ENCODE measurements around the gene IRF2BP1. TPM values are rescaled to one million over a fixed set of nuclear protein-coding genes. Genes with fewer than 3 reads are reported as not detected.

The IRF2BP1 gene
- total and polyA plus RNA-seq, 2 of the 13 experiments (the other 11 are each of a cell fraction or from before 2014, with no cell fraction given) = 4.3 to 14.3 TPM

- TF ChIP-seq ZZZ3 (CRISPR knock-in tag; IDR thresholded peaks at IDR 0.05; ENCODE audit: borderline replicate concordance) (no peak), ZNF557 (CRISPR knock-in tag; IDR thresholded peaks at IDR 0.05) (no peak), ZNF660 (CRISPR knock-in tag; IDR thresholded peaks at IDR 0.05; ENCODE audit: borderline replicate concordance, low read depth) (no peak), ZNF615 (CRISPR knock-in tag; IDR thresholded peaks at IDR 0.05; ENCODE audit: borderline replicate concordance) (no peak), MAX (IDR thresholded peaks at IDR 0.05) (peak; percentile 27), CEBPZ (IDR thresholded peaks at IDR 0.05; ENCODE audit: low read length) (no peak), ZBTB42 (CRISPR knock-in tag; IDR thresholded peaks at IDR 0.05) (no peak), SMC3 (IDR thresholded peaks at IDR 0.05; ENCODE audit: low read length) (no peak), HOXA7 (CRISPR knock-in tag; IDR thresholded peaks at IDR 0.05) (no peak), HNF4A (CRISPR knock-in tag; IDR thresholded peaks at IDR 0.05) (peak; percentile 73), NR0B2 (CRISPR knock-in tag; IDR thresholded peaks at IDR 0.05) (0 out of 2 replicates have a peak, but pooled peaks have one; percentile 36), IRF2 (CRISPR knock-in tag; IDR thresholded peaks at IDR 0.05) (0 out of 2 replicates have a peak, but pooled peaks have one; percentile 35), MEF2D (CRISPR knock-in tag; IDR thresholded peaks at IDR 0.05) (no peak), THRA (CRISPR knock-in tag; IDR thresholded peaks at IDR 0.05; ENCODE audit: borderline replicate concordance) (no peak), ZBTB1 (CRISPR knock-in tag; IDR thresholded peaks at IDR 0.05; ENCODE audit: borderline replicate concordance) (no peak), RNF2 (conservative IDR thresholded peaks at IDR 0.05; ENCODE audit: low read depth) (0 out of 2 replicates have a peak, but pooled peaks have one; percentile 51), ISX (CRISPR knock-in tag; conservative IDR thresholded peaks at IDR 0.05) (no peak), GMEB1 (CRISPR knock-in tag; IDR thresholded peaks at IDR 0.05; ENCODE audit: borderline replicate concordance) (no peak), ZBTB34 (CRISPR knock-in tag; IDR thresholded peaks at IDR 0.05) (no peak), ZFP36L2 (CRISPR knock-in tag; IDR thresholded peaks at IDR 0.05) (no peak), ZBTB8A (CRISPR knock-in tag; IDR thresholded peaks at IDR 0.05; ENCODE audit: borderline replicate concordance, low read depth) (no peak)
These were observed 25.4 kb upstream of the IRF2BP1 start (continued) for GRCh38 chr19:45911291-45911690.

Measured in HepG2 (cell line).